HG03095 (cell line): ENCODE results near the gene NF2.

Experiments
- ATAC-seq: cut with Tn5 transposase; IDR thresholded peaks from one replicate; pipeline ENCODE4 v1.9.1; 2021; ENCODE audit warnings: moderate library complexity; ENCODE audit not compliant: unreplicated experiment

NF2 gene

DNA sequence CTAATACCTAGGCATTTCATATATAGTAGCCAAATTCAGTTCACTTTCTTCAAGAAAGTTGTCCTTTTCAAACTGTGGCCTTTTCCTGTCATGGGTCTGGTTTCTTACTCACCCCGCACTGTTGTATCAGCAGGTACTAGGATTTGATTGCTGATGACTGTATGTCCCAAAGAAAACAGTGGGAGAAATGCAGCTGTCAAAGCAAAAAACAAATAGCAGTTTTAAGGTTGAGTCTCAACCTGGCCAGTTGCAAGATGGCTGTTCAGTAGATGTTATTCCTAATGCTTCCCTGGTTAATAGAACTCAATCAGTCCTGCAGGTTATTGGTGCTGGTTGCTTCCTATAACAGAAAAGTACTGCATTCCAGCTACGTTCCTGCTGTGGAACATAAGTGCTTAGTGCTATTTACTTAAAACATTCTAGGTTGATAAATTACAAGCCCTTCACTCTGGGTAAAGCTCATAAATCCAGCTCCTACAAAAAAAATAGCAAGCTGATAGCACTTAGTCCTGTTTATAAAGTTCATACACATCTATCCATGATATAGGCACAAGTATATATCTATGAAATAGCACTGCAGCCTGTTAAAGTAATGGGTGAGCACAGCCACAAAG is 26.6 kb downstream of the NF2 start:
- no peak for ATAC-seq

DNA sequence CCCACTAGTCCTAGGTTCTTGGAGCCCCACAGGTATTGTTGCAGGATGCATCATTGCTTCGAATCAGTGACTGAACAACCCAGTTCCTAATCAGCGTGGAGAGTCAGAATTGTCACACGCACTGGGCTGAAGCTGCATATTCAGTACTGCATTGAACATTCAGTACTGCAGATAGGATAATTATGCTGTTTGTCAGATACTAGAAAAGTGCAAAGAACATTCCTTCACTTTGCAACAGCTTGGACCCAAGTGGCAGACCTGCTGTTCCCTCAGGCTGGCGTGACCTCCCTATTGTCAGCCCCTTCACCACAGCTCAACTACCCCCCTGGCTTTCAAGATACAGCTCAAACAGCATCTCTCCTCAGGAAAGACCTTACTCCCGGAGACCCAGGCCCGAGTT is 27.6 kb downstream of the NF2 start:
- ATAC-seq: no peak

DNA sequence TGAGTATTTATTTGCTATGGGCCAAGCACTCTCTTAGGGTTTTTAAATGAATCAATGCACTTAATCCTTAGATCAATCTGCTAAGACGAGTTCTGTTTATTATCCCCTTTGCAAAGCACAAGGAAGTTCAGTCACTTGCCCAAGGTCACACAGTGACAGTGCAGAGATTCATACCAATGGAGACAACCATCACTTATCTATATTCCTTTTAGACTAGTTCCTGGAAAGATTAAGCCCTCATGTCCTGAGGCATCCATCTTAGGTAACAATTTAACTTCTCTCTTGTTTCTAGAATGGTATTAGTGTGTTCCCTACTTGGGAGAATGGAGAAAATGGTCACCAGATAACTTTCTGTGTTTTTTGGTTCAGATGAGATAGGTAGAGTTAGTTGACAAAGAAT is 28.3 kb downstream of the NF2 start:
- no peak for ATAC-seq

GRCh38 chr22:29632672-29633071 is 29.2 kb downstream of the NF2 start:
- ATAC-seq: no peak

DNA sequence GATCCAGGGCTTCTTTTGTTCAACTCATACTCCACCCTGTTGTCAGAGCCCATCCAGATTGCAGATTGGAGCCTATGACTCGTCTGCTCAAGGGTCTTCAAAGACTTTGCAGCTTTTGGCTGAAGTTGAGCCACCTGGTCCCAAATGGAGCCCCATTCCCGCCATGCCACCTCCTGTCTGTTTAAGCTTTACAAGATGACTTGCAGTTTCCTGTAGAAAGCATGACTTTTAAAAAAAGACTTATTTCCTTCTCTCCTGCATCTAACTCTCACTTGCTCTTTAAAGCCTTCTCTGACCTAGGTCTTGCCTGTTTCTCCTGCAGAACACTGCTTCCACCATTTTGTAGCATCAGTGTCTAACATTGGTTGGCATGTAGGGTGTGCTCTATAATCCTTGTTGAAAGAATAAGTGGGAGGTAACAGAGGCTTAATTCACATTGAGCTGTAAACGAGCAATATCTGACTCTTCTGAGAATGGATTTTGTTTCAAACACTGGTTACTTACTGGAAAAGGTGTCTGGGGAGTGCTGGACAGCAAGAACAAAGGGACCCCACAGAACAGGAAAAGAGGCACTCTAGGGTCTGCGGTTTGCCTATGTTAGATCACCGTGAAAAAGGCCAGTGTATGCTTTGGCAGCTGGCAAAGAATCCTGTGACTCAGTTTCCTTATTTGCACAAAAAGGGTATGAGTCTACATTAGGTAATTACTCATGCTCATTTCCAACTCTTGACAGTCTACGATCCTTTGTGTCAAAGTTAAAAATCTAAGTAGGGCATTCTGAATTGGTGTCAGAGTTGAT is 30.3 kb downstream of the NF2 start:
- no peak for ATAC-seq

DNA sequence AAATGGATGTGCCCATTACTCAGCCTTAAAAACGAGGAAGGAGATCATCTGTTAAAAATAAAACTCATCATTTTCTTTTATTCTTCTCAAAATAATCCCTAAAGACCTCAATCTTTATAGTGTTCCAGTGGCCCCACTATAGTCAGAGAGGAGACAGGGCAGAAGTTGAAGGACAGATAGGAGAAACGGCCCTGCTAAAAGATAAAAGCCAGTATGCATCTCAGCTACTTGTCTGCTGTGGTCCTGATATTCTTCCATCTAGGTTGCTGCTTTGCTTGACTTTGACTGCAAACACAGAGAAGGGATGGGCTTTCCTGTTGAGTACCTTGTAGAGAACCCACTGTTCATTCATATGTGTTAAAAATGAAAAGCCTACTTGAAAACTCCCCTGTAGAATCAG is 31.4 kb downstream of the NF2 start:
- ATAC-seq: no peak

DNA sequence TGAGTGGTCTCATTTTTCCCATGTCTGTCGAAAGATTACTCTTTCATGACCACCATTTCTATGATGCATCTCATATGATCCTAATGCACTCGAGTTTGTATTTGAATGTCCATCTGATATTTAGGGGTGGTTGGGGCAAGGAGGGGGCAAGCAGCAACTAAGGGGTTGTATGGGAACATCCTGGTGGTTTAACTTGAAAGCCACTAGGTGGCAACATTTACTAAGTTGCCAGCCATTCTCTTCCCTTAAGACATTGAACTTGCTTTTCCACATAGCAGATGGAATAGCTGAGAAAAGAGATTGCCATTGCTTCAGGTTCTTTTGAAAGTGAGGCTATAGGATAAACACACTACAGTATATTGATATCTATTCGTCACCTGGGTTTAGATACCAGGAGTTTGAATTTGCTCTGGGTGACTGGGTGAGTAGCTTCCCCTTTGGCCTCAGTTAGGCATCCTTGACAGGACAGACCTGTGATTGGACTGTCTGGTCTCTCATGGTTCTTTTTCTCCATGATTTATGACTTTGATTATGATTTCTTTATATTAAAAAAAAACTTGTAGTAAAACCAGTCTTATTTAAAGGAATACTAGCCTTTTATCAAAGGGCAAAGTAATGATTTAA is 32.4 kb downstream of the NF2 start:
- no peak for ATAC-seq

DNA sequence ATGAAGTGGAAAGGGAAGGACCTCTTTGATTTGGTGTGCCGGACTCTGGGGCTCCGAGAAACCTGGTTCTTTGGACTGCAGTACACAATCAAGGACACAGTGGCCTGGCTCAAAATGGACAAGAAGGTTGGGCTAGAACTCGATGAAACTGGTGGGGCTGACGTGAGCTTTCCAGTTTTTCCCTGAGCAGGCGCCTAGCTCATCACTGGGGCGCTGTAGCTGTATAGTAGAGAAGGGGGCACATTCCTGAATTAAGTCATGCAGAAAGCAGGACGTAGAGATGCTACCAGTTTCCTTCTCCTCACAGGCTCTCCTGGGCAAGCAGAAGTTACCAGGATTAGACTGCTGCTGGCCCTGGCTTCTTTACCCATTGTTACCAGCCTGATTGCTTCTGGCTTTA is 33.3 kb downstream of the NF2 start:
- ATAC-seq: no peak

DNA sequence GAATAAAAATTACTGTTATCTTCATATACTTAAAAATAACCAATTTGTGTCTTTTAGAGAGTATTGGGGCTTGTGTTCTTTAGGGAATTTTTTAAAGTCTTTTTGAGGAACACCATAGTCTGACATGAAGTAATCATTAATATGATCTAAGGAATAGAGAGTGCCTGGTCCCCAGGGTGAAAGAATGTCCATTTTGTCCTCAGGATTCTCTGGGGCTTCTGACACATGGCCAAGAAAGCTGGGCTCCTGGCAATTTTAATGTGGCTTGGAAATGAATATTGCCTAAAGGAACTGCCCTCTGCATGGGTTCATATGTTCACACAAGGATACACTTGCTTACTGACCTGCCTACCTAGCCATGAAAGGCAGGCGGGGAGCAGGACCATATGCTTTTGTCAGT is 33.7 kb downstream of the NF2 start:
- no peak for ATAC-seq

- ATAC-seq: no peak
These were observed 35.2 kb downstream of the NF2 start for GRCh38 chr22:29638678-29639077.

GRCh38 chr22:29639096-29639495 is 35.7 kb downstream of the NF2 start:
- ATAC-seq: no peak

GRCh38 chr22:29641042-29641699 is 37.7 kb downstream of the NF2 start:
- no peak for ATAC-seq

DNA sequence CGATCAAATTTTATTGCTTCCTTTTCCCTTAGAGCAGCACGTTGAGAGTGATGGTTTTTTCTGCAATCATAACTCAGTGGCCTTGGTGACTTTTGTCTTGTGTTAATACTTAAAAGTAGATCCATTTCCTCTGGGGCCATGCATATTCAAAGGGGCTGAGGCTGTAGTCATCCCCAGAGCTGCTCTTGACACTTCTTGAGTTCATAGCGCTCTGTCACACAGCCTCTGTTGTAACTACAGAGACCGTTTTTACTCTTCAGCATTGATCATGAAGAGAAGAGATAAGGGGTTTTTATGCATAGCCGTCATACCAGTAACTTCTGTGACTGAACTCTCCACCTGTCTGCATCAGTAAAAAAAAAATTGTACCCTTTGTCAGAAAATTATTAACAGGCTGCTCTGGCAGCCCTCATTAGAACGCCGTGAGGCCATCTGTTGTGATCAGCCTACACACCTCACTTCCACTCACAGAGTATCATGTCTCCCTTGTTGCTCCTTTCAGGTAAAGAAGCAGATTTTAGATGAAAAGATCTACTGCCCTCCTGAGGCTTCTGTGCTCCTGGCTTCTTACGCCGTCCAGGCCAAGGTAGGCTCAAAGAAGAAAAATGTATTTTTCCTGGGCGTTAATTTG is 38.4 kb downstream of the NF2 start:
- no peak for ATAC-seq

GRCh38 chr22:29642694-29643093 is 39.3 kb downstream of the NF2 start:
- no peak for ATAC-seq

- no peak for ATAC-seq
These were observed 44.7 kb downstream of the NF2 start for GRCh38 chr22:29647954-29648737.

DNA sequence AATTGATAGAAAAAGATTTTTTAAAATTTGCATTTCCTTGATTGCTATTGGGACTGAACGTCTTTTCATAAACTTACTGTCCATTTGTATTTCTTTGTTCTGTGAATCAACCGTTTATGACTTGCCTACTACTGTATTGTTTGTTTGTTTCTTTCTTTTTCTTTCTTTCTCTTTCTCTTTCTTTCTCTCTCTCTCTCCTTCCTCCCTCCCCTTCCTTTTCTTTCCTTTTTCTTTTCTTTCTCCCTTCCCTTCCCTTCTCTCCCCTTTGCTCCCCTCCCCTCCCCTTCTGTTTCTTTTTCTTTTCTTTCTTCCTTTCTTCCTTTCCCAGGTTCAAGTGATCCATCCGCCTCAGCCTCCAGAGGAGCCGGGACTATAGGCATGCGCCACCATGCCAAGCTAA is 46.9 kb downstream of the NF2 start:
- ATAC-seq: no peak

- ATAC-seq: no peak
These were observed 48.2 kb downstream of the NF2 start for GRCh38 chr22:29651652-29652051.

DNA sequence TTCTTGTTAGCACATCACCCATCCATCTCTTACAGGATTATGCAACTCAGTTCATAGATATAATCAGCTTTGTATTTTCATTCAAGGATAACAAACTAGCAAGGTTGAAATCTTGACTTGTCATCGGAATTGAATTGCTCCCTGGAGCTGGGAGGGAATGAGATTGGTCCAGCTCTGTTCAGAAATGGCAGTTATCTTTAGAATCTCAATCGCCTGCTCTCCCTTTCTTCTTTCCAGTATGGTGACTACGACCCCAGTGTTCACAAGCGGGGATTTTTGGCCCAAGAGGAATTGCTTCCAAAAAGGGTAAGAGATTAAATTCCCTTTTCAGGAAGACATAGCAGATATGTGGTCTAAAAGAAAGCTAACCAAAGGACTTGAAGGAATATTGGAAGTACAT is 51.0 kb downstream of the NF2 start:
- no peak for ATAC-seq

DNA sequence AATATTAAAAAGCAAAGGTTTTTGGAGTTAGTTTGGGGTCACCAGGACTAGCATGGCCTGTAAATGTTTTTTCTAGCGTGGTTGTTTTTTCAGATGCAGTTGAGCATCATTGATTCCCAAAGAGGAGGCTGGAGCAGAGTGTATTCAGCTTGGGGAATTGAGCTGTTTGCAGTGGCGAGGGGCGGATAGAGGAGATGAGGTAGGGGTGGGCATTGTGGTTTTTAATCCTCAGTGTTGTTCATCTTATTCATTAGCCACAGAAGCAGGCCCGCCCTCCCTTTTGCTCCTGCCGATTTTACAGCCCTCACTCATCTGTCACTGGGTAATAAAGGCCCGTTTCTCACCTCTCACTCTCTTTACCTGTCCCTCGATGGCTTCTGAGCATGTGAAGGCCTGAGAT is 51.4 kb downstream of the NF2 start:
- no peak for ATAC-seq

GRCh38 chr22:29658176-29658575 is 54.7 kb downstream of the NF2 start:
- ATAC-seq: no peak

GRCh38 chr22:29660021-29660420 is 56.6 kb downstream of the NF2 start:
- ATAC-seq: no peak
